ENCODE measurements around the gene GNG7.
A peak's percentile ranks its signal among the peaks of the same experiment; 100 is the strongest.
"Not testable (repeated sequence)": the region's sequence is repeated elsewhere in the genome, so short reads cannot be mapped to it uniquely, and the experiment has no call there.

GNG7 gene

DNA sequence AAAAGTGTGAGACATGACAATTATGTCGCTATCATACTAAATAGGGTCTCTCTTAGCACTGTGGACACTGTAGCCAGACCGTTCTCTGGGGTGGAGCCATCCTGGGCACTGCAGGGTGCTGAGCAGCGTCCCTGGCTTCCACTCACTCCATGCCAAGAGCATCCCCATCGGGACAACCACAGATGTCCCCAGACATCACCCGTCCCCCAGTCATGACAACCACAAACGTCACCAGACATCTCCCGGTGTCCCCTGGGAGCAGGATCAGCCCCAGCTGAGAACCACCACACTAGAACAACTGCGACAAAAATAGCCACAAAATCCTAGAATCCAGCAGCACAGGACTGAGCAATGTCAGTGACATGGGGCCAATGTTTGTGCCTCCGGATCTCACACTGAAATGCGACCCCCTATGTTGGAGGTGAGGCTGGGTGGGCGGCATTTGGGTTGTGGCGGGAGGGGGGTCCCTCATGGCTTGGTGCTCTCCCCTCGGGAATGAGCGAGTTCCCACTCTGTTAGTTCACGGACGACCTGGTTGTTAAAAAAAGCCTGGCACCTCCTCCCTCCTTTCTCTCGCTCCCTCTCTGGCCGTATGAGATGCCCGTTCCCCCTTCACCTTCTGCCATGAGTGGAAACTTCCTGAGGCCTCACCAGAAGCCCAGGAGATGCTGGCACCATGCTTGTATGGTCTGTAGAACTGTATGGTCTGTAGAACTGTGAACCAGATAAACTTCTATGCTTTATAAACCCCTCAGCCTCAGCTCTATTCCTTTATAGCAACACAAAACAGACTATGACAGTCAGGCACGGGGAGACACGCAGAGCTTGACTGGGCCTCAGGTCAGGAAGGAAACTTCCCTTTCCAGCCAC lies 132.7 kb downstream of the GNG7 start:
- DNase-seq, result no peak

- no peak for DNase-seq
Measured at GRCh38 chr19:2567996-2568395, 134.5 kb downstream of the GNG7 start.

- DNase-seq, result no peak
Measured at GRCh38 chr19:2567580-2567979, 134.9 kb downstream of the GNG7 start.

DNA sequence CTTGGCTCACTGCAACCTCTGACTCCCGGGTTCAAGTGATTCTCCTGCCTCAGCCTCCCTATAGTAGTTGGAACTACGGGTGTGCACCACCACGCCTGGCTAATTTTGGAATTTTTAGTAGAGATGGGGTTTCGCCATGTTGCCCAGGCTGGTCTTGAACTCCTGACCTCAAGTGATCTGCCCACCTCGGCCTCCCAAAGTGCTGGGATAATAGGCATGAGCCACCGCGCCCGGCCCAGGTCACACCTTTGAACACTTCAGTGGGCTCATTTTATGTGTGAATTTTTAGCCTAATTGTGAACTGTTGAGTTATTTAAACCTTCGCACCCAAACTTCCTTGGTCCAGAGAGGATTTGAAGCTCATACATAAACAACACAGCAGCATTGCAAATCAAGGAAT lies 138.9 kb downstream of the GNG7 start:
- not testable (repeated sequence) for DNase-seq

- peak; percentile 86 for DNase-seq
Measured at GRCh38 chr19:2561895-2562294, 140.6 kb downstream of the GNG7 start.

DNA sequence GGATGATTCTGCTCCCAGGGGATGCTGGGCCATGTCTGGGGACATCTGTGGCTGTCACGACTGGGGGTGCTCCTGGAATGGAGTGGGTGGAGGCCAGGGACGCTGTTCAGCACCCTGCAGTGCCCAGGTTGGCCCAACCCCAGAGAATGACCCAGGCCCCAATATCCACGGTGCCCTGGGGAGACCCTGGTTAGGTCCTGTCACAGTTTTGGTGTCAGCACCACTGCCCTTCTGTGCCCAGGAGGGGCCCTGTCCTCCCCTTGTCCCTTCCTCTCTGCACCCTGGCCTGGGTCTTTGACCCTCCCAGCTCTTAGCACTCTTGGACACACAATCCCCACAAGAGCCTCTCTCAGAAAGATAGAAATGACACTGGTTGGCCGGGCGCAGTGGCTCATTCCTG lies 141.3 kb downstream of the GNG7 start:
- no peak for DNase-seq

GRCh38 chr19:2560369-2560768 lies 142.1 kb downstream of the GNG7 start:
- DNase-seq, result no peak

DNA sequence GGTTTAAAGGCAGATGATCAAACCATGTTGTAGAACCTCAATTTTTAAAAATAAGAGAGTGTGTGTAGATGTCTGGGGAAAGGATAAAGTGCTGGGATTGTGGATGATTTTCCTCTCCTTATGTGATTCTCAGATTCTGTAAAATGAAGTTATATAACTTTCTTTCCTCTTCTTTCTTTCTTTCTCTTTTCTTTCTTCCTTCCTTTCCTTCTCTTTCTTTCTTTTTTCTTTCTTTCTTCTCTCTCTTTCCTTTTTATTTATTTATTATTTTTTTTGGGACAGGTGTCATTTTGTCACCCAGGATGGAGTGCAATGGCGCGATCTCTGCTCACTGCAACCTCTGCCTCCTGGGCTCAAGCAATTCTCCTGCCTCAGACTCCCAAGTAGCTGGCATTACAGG lies 144.0 kb downstream of the GNG7 start:
- DNase-seq, result no peak

DNA sequence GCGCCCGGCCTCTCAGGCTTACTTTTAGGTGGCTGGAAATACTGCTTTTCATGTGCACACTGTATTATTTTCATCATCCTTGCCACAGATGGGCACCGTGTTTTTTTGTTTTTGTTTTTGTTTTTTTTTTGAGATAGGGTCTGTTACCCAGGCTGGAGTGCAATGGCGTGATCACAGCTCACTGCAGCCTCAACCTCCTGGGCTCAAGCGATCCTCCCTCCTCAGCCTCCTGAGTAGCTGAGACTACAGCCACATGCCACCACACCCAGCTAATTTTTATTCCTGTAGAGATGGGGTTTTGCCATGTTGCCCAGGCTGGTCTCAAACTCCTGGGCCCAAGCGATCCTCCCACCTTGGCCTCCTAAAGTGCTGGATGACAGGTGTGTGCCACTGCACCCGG lies 144.4 kb downstream of the GNG7 start:
- not testable (repeated sequence) for DNase-seq

- DNase-seq, result no peak
Measured at GRCh38 chr19:2557093-2557440, 145.4 kb downstream of the GNG7 start.

- DNase-seq, result no peak
Measured at GRCh38 chr19:2556221-2557092, 146.0 kb downstream of the GNG7 start.

DNA sequence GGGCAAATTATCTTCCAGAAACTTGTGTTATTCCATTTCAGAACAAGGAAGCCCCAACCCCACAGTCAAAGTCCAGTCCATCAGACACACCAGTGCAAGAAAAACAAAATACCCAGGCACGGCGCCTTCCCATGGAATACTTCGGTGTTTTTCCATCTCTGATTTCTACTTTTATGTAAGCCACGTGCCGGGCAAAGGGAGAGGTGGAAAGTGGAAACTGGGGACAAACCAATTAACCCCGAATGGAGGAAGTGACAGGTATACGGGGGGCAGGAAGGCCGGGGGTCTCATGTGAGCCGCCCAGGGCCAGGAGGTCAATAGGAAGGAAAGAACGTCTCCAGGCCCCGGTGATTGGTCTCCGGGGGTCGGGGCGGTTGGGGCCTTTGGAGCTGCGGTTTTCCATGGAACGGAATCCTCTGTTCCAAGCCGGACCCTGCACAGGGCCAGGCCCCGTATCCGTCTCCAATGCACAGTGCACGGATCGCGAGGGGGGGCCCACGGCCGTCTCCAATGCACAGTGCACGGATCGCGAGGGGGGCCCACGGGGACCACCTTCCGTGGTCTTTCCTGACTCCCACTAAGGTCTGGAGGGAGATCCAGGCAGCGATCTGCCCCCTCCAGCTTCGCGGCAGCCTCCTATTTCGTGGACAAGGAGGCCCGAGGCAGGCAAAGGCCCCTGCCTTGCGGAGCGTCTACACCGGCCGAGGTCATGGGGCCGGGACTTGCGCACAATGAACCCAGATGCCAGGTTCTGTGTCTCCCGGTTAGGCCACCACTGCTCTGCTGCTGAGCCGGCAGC lies 146.9 kb downstream of the GNG7 start:
- DNase-seq, result no peak

GRCh38 chr19:2554856-2555255 lies 147.6 kb downstream of the GNG7 start:
- DNase-seq, result no peak

DNA sequence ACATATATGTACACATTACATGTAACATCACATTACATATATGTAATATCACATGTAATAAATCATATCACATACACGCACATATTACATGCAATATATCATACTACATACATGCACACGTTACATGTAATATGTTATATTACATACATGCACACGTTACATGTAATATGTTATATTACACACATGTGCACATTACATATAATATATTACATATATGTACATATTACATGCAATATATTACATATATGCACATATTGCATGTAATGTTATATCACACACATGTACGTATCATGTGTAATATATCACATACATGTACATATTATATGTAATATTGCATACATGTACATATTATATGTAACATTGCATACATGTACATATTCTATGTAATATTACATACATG lies 149.0 kb downstream of the GNG7 start:
- no peak for DNase-seq

DNA sequence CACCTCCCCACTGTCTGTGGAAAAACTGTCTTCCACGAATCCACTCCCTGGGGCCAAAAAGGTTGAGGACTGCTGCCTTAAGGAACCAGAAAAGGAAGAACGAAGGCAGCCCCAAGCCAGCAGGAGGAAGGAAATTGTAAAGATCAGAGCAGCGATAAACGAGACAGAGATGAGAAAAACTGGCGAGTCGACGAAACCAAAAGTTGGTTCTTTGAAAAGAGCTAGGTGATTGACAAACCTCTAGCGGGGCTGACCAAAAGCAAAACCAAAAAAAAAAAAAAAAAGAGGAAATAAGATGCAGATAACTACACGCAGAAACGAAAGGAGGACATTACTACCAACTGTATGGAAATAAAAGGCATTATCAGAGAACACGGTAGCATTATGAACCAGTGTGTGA lies 149.6 kb downstream of the GNG7 start:
- peak; percentile 58 for DNase-seq

DNA sequence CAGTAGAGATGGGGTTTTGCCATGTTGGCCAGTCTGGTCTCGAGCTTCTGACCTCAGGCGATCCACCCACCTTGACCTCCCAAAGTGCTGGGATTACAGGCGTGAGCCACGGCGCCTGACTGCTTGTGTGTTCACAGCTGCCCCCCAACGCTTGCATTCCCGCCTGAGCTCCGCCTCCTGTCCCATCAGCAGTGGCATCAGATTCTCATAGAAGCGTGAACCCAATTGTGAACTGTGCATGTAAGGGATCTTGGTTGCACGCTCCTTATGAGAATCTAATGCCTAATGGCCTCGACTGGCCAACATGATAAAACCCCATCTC lies 150.7 kb downstream of the GNG7 start:
- DNase-seq, result no peak

- no peak for DNase-seq
Measured at GRCh38 chr19:2551172-2551863, 151.2 kb downstream of the GNG7 start.

DNA sequence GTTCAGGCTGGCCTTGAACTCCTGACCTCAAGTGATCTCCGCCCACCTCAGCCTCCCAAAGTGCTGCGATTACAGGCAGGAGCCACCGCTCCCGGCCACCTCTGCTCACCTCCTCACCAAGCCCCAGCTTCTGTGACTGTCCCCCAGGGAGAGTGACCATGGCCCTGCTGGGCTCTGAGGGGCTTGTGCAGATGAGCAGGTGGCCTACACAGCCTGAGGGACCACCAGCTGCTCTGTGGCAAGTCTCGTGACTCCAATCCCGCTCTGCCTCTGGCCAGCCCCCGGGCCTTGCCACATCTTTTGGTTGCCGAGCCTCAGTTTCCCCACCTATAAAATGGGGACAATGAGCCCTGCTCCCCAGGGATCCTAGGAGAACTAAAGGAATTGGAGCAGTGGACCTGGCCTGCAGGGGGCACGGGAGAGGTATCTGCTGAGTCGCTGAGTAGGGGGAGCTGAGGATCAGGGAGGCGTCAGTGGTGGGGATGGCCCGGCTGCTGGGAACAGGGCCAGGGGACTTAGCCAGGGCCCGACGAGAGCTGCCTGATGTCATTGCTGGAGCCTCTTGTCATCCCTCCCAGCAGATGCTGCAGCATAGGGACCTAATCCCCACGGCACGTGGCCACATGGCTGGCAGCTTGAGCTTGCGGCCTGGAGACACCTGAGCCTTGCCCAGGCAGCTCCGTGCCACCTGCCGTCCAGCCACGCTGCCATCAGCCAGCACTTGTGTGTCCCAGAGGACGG lies 151.9 kb downstream of the GNG7 start:
- DNase-seq, result no peak

DNA sequence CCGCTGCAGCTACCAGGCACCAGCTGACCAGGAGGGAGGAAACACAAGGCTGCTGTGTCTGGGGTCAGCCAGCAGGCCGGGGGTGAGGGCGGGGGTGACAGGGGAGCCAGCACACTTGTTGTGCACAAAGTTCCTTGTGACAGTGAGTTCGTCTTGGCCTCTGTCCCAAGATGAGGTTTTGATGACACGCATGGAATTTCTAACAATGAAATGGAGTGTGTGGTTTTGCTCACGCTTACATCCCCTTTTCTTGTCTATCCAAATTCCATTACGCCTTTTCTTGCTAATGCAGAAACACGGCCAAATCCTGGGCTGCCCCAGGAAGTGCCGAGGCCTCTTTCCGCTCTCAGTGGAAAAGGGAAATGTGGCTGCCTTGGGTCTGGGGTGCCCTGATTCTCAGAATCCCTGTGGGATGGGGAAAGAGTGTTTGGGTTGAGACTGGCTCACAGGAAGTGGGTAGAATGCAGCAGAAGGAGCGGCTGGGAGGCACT lies 152.7 kb downstream of the GNG7 start:
- DNase-seq, result peak; percentile 76

- no peak for DNase-seq
Measured at GRCh38 chr19:2548966-2549365, 153.5 kb downstream of the GNG7 start.

GRCh38 chr19:2547721-2548120 lies 154.8 kb downstream of the GNG7 start:
- no peak for DNase-seq

Data from CD4-positive, alpha-beta T cell treated with Interleukin-15 for 1 hour (primary cell).